NCI-H1417 treated with DMSO at 0.1 percent for 48 hours (cell line): ENCODE results near the gene THBS3.

Experiments used
- DNase-seq: peaks from one replicate; lab custom pipeline; 2025; lab: John Stamatoyannopoulos, UW

THBS3 gene

GRCh38 chr1:155187456-155187891 is 20.2 kb downstream of the THBS3 start:
- DNase-seq, result no peak

- DNase-seq, result no peak
Observed at GRCh38 chr1:155186794-155187455, 20.8 kb downstream of the THBS3 start.

- DNase-seq, result no peak
Observed at GRCh38 chr1:155186067-155186793, 21.5 kb downstream of the THBS3 start.

- DNase-seq, result no peak
Observed at GRCh38 chr1:155185783-155186066, 22.0 kb downstream of the THBS3 start.

GRCh38 chr1:155184835-155185782 is 22.6 kb downstream of the THBS3 start:
- DNase-seq, result no peak

GRCh38 chr1:155184351-155184811 is 23.3 kb downstream of the THBS3 start:
- no peak for DNase-seq

- no peak for DNase-seq
Observed at GRCh38 chr1:155183775-155184221, 23.9 kb downstream of the THBS3 start.

GRCh38 chr1:155182052-155182550 is 25.6 kb downstream of the THBS3 start:
- no peak for DNase-seq

GRCh38 chr1:155181371-155182051 is 26.2 kb downstream of the THBS3 start:
- no peak for DNase-seq

- DNase-seq, result no peak
Observed at GRCh38 chr1:155179112-155180031, 28.3 kb downstream of the THBS3 start.

GRCh38 chr1:155178441-155179111 is 29.1 kb downstream of the THBS3 start:
- no peak for DNase-seq

GRCh38 chr1:155177918-155178281 is 29.8 kb downstream of the THBS3 start:
- no peak for DNase-seq

- no peak for DNase-seq
Observed at GRCh38 chr1:155177192-155177917, 30.3 kb downstream of the THBS3 start.

- peak; percentile 15 for DNase-seq
Observed at GRCh38 chr1:155176544-155177071, 31.1 kb downstream of the THBS3 start.

GRCh38 chr1:155175927-155176371 is 31.7 kb downstream of the THBS3 start:
- no peak for DNase-seq

- no peak for DNase-seq
Observed at GRCh38 chr1:155175281-155175926, 32.3 kb downstream of the THBS3 start.

- peak; percentile 60 for DNase-seq
Observed at GRCh38 chr1:155174324-155175280, 33.1 kb downstream of the THBS3 start.
